ENCODE data around the gene PAN3. TPM values are rescaled to one million over a fixed set of nuclear protein-coding genes. Genes with fewer than 3 reads are reported as not detected.

PAN3 gene
- total RNA-seq, 4 donors from 2014 or later = 49.5 to 74.0 (median 54.4) TPM

DNA sequence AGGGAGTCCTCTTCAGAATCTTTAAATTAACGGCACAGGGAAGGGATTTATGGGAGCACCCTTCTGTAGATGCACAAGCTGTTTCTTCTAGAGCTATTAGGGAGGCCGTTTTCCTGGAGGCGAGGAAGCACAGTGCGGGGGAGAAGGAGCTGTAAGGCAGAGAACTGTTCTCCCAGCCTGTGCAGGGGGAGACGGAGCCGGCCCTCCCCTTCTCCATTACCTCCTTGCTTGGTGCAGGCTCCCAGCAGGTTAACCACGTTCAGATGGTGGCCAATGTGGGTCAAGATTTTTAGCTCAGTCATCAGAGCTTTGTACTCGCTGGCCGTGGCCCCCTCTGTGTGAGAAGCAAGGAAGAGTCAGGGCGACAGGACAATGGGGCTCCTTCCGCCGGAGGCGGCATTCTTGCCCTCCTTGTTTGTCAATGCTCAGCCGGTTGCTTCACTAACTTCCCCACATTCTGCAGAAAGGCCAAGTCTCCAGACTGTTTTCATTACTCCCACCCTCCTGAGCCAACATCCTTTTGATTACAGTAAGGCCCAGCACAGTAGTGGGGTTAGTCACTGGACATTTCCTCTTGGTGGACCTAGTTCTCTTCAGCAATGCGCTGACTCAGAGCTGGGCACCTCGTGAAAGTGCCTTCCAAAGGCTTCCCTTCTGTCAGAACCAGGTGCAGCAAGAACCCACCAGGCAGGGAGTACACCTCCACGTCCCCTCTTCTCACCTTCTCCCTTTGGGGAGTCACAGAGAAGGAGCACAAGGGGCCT lies 191.2 kb downstream of the PAN3 start:
- intact Hi-C loops (cut with DNase I) = loop anchor here (10.0 kb wide), 2 partner anchors 305 to 465 kb away; no protein-coding TSS in a partner anchor
- no peak overlapping the region for H3K4me3 ChIP-seq (replicated peaks in 1 of 3)
- H3K27me3 ChIP-seq = no peaks in the 10 kb centered on the region
- H3K36me3 ChIP-seq = no peaks in the 10 kb centered on the region
- WGBS, 2 donors = 55 to 70% methylated on average over 16 to 17 of the region's 17 CpGs
- peaks cover 0 to 12% of the 10 kb centered on the region in 2 donors for H3K4me1 ChIP-seq
- H3K27ac ChIP-seq = no peak overlapping the region
- no peak for DNase-seq
- H3K9me3 ChIP-seq = no peaks in the 10 kb centered on the region
- TF ChIP-seq, protein P1, sequence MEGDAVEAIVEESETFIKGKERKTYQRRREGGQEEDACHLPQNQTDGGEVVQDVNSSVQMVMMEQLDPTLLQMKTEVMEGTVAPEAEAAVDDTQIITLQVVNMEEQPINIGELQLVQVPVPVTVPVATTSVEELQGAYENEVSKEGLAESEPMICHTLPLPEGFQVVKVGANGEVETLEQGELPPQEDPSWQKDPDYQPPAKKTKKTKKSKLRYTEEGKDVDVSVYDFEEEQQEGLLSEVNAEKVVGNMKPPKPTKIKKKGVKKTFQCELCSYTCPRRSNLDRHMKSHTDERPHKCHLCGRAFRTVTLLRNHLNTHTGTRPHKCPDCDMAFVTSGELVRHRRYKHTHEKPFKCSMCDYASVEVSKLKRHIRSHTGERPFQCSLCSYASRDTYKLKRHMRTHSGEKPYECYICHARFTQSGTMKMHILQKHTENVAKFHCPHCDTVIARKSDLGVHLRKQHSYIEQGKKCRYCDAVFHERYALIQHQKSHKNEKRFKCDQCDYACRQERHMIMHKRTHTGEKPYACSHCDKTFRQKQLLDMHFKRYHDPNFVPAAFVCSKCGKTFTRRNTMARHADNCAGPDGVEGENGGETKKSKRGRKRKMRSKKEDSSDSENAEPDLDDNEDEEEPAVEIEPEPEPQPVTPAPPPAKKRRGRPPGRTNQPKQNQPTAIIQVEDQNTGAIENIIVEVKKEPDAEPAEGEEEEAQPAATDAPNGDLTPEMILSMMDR (IDR thresholded peaks at IDR 0.05) = no peak
- no peak for TF ChIP-seq POLR2A (IDR thresholded peaks at IDR 0.05)

GRCh38 chr13:28333204-28333881 lies 195.0 kb downstream of the PAN3 start:
- 85 to 91% methylated on average over 2 of the region's 2 CpGs for WGBS, 2 donors
- intact Hi-C loops (cut with DNase I) = no loop called here
- Histone ChIP-seq H3K27me3 (no peaks in the 10 kb centered on the region), H3K4me3 (replicated peaks in 1 of 3) (no peak overlapping the region), H3K9me3 (no peaks in the 10 kb centered on the region), H3K27ac (no peak overlapping the region), H3K4me1 (peaks cover 4 to 18% of the 10 kb centered on the region in 2 donors), H3K36me3 (no peaks in the 10 kb centered on the region)
- no peak for DNase-seq
- TF ChIP-seq, protein P1 (IDR thresholded peaks at IDR 0.05) = no peak
- no peak for TF ChIP-seq POLR2A (IDR thresholded peaks at IDR 0.05)

- H3K27me3 ChIP-seq = no peaks in the 10 kb centered on the region
- DNase-seq = no peak
- no peak overlapping the region for H3K27ac ChIP-seq
- peaks cover 8 to 10% of the 10 kb centered on the region in 2 donors for H3K4me1 ChIP-seq
- H3K36me3 ChIP-seq = no peaks in the 10 kb centered on the region
- 60 to 68% methylated on average over 3 of the region's 3 CpGs for WGBS, 2 donors
- intact Hi-C loops (cut with DNase I) = no loop called here
- no peaks in the 10 kb centered on the region for H3K9me3 ChIP-seq
- H3K4me3 ChIP-seq (replicated peaks in 1 of 3) = no peak overlapping the region
- no peak for TF ChIP-seq POLR2A (IDR thresholded peaks at IDR 0.05)
- TF ChIP-seq, protein P1 (IDR thresholded peaks at IDR 0.05) = no peak
These were observed 197.9 kb downstream of the PAN3 start for GRCh38 chr13:28336193-28336657.

GRCh38 chr13:28337166-28338005 lies 199.0 kb downstream of the PAN3 start:
- Histone ChIP-seq H3K36me3 (no peaks in the 10 kb centered on the region), H3K4me1 (peaks cover 8 to 10% of the 10 kb centered on the region in 2 donors), H3K9me3 (no peaks in the 10 kb centered on the region), H3K4me3 (replicated peaks in 1 of 3) (no peak overlapping the region), H3K27ac (no peak overlapping the region), H3K27me3 (no peaks in the 10 kb centered on the region)
- intact Hi-C loops (cut with DNase I) = no loop called here
- WGBS, 2 donors = 69 to 78% methylated on average over 4 of the region's 4 CpGs
- DNase-seq = no peak
- no peak for TF ChIP-seq POLR2A (IDR thresholded peaks at IDR 0.05)
- TF ChIP-seq, protein P1 (IDR thresholded peaks at IDR 0.05) = no peak
